Measurements from ENCODE around the gene DLG2.
"Not testable (repeated sequence)": the region's sequence is repeated elsewhere in the genome, so short reads cannot be mapped to it uniquely, and the experiment has no call there.

Gene DLG2

GRCh38 chr11:85627332-85627997 is at the start of gene DLG2:
TSS of gene DLG2 (minus strand) at chr11:85627344.
- DNase-seq: peak; percentile 34

GRCh38 chr11:85673393-85673792 is 46.2 kb upstream of the DLG2 start:
- peak; percentile 46 for DNase-seq

GRCh38 chr11:85672105-85672902 is 45.2 kb upstream of the DLG2 start:
- peak; percentile 69 for DNase-seq

GRCh38 chr11:85670949-85671663 is 44.0 kb upstream of the DLG2 start:
- DNase-seq: not testable (repeated sequence)

- DNase-seq: no peak
Measured at GRCh38 chr11:85668157-85668556, 41.0 kb upstream of the DLG2 start.

- no peak for DNase-seq
Measured at GRCh38 chr11:85666687-85667086, 39.5 kb upstream of the DLG2 start.

- no peak for DNase-seq
Measured at GRCh38 chr11:85665733-85666132, 38.6 kb upstream of the DLG2 start.

- peak; percentile 96 for DNase-seq
Measured at GRCh38 chr11:85664615-85665481, 37.7 kb upstream of the DLG2 start, which contains the start of gene CREBZF. TSS of gene CREBZF (minus strand) at chr11:85665129. CDS start at chr11:85664875, 254 bp downstream.

GRCh38 chr11:85663753-85664614 is 36.8 kb upstream of the DLG2 start:
- peak; percentile 66 for DNase-seq

GRCh38 chr11:85663080-85663752 is 36.1 kb upstream of the DLG2 start:
- no peak for DNase-seq

GRCh38 chr11:85661972-85662664 is 35.0 kb upstream of the DLG2 start:
- DNase-seq: no peak

GRCh38 chr11:85658180-85658579 is 31.0 kb upstream of the DLG2 start:
- no peak for DNase-seq

GRCh38 chr11:85656777-85657176 is 29.6 kb upstream of the DLG2 start:
- no peak for DNase-seq

GRCh38 chr11:85654343-85654742 is 27.2 kb upstream of the DLG2 start:
- DNase-seq: not testable (repeated sequence)

- DNase-seq: no peak
Measured at GRCh38 chr11:85652786-85653447, 25.8 kb upstream of the DLG2 start.

GRCh38 chr11:85651118-85651517 is 24.0 kb upstream of the DLG2 start:
- no peak for DNase-seq

- peak; percentile 78 for DNase-seq
Measured at GRCh38 chr11:85647604-85648299, 20.6 kb upstream of the DLG2 start, which contains the start of gene TMEM126A. TSS of gene TMEM126A (plus strand) at chr11:85647967. CDS start at chr11:85650256, 2,289 bp downstream.

- no peak for DNase-seq
Measured at GRCh38 chr11:85647078-85647477, 19.9 kb upstream of the DLG2 start.

GRCh38 chr11:85643191-85643614 is 16.1 kb upstream of the DLG2 start:
- no peak for DNase-seq

Measured in fibroblast of skin of right quadriceps (primary cell).